ENCODE measurements around the gene FIP1L1. TPM values are rescaled to one million over a fixed set of nuclear protein-coding genes. Genes with fewer than 3 reads are reported as not detected.

Gene FIP1L1
- total RNA-seq, 1 experiment from 2014 or later: 68.0 TPM

GRCh38 chr4:53487766-53488165 lies 110.3 kb downstream of the FIP1L1 start:
- H3K14ac ChIP-seq (ENCODE audit: insufficient read depth, low read length): no peak overlapping the region
- H2AK5ac ChIP-seq (ENCODE audit: insufficient read length, low read length): no peak overlapping the region
- H2BK12ac ChIP-seq (ENCODE audit: insufficient read length, low read depth, low read length): no peak overlapping the region
- H3K27me3 ChIP-seq (ENCODE audit: insufficient read depth, low read length): no peaks in the 10 kb centered on the region
- Mint-ChIP-seq H3K36me3 (ENCODE audit: insufficient read depth in 1 of 3, low read depth in 3 of 3) (peaks cover 0 to 5% (median 0%) of the 10 kb centered on the region in 3 experiments; a peak in 2 of 7 replicates), H3K4me1 (peaks cover 14 to 16% of the 10 kb centered on the region in 2 experiments), H3K4me3 (no peak overlapping the region), H3K27ac (no peak overlapping the region), H3K9me3 (no peaks in the 10 kb centered on the region), H3K27me3 (ENCODE audit: low read depth) (no peaks in the 10 kb centered on the region; the same call in none of the 2 replicates)
- no peak overlapping the region for H3K4me2 ChIP-seq (ENCODE audit: insufficient read depth, insufficient read length, low read length)
- H3K27ac ChIP-seq (ENCODE audit: insufficient read length, low read depth, low read length): no peak overlapping the region
- no peak overlapping the region for H3K56ac ChIP-seq (ENCODE audit: insufficient read length, low read depth, low read length)
- H3K23me2 ChIP-seq (ENCODE audit: insufficient read length, low read depth, low read length, poor library complexity, severe bottlenecking): no peaks in the 10 kb centered on the region
- no peak overlapping the region for H3T11ph ChIP-seq (ENCODE audit: low read length)
- no peak overlapping the region for H2AFZ ChIP-seq (ENCODE audit: low read length)
- H3K23ac ChIP-seq (ENCODE audit: insufficient read length, low read depth, low read length): no peak overlapping the region
- H3K4ac ChIP-seq (ENCODE audit: low read depth, low read length): no peak overlapping the region
- H4K8ac ChIP-seq (replicated peaks; ENCODE audit: insufficient read length, low read depth, low read length): no peak overlapping the region
- H4K91ac ChIP-seq (ENCODE audit: insufficient read length, low read depth, low read length): no peak overlapping the region
- H3K9ac ChIP-seq (ENCODE audit: extremely low read depth, insufficient read length, low read length): no peak overlapping the region
- H3K18ac ChIP-seq (ENCODE audit: insufficient read length, low read depth, low read length): no peak overlapping the region
- TF ChIP-seq CTCF (conservative IDR thresholded peaks at IDR 0.05): no peak
- H2BK20ac ChIP-seq (ENCODE audit: low read depth, low read length, poor library complexity, severe bottlenecking): no peak overlapping the region
- no peaks in the 10 kb centered on the region for H3K79me1 ChIP-seq (ENCODE audit: insufficient read depth, low read depth, low read length, poor library complexity, severe bottlenecking)
- H3K4me1 ChIP-seq (ENCODE audit: insufficient read depth, low read length): no peaks in the 10 kb centered on the region
- H3K79me2 ChIP-seq (ENCODE audit: insufficient read depth, low read length): no peaks in the 10 kb centered on the region
- H2BK15ac ChIP-seq (ENCODE audit: low read depth, low read length): no peak overlapping the region
- no peaks in the 10 kb centered on the region for H3K9me3 ChIP-seq (ENCODE audit: control insufficient read depth, low read depth, low read length)
- H4K5ac ChIP-seq (ENCODE audit: insufficient read length, low read depth, low read length): no peak overlapping the region
- no peak for DNase-seq
- H2BK120ac ChIP-seq (ENCODE audit: low read depth, low read length, poor library complexity, severe bottlenecking): no peak overlapping the region
- no peaks in the 10 kb centered on the region for H4K20me1 ChIP-seq (ENCODE audit: control insufficient read depth, insufficient read depth, insufficient read length)
- H2BK5ac ChIP-seq (ENCODE audit: insufficient read length, low read length): no peak overlapping the region

All from H9 (cell line).